NCI-H2029 (cell line): Measurements from ENCODE around the gene MAST4.

Experiments
- DNase-seq: peaks from one replicate; lab custom pipeline; 2025; lab: John Stamatoyannopoulos, UW

Gene MAST4

DNA sequence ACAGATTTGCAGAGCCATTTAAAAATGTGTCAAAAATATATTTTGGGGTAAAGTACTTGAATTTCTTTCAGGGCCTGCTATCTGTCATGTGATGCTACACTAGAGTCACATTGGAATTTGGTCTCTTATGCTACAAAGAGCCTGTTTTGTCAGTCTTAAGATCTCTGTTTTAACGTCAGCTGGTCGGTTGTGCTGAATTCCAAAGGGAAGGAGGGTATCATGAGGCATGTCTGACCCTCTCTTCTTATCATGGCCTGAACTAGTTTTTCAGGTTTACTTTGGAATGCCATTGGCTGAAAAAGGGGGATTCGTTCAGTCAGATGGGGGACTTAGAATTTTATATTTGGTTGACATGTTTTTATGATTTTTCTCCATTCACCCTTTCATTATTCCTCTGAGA is 309.8 kb downstream of the MAST4 start:
- DNase-seq: no peak

GRCh38 chr5:66908230-66908629 is 312.0 kb downstream of the MAST4 start:
- no peak for DNase-seq

DNA sequence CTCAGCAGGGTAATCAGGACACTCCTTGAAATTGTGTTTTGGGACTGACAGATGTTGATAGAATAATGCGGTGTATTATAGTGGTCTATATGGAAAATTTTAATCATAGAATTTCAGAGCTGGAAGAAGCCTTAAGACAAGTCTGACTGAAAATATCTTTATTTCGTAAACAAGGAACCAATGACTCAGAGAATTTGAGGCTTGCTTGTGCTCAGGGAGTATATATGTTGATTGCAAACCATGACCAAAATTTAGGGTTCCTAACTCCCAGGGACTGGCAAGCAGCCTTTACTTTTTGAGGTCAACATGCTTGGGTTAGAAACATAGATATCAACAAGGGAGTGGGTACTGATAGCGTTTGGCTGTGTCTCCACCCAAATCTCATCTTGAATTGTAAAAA is 313.2 kb downstream of the MAST4 start:
- DNase-seq: no peak

DNA sequence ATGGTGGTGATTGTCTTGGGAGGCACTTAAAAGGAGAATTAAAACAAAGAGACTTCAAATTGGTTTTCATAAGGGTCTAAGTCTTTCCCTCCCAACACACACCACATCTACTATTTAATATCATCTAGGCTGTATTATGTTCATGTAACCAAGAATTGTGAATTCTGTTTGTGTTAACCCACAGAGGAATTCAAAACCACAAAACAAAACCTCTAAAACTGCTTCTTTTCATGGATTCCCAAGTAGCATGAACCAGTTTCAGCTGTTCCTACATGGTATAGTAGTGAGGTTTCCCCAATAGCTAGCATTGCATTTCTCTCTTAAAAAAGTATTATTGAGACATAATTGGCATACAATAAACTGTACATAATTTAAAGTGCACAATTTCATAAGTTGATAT is 316.6 kb downstream of the MAST4 start:
- no peak for DNase-seq

DNA sequence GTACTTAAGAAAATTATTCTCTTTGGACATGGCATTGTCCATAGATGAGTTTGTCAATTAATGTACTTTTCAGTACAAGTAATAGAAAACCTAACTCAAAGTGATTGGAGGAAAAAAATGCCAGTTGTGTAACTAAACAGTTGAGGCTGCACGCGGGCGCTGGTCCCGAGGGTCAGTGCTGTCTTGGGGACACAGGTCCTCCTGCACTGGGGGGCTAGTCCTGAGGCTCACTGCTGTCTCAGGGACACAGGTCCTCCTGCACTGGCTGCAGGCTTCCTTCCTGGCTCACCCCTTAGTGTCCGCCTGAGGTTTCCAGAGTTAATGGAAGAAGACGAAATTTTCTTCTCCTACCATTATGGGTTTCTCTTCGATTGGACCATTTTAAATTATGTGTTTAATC is 319.3 kb downstream of the MAST4 start:
- no peak for DNase-seq

DNA sequence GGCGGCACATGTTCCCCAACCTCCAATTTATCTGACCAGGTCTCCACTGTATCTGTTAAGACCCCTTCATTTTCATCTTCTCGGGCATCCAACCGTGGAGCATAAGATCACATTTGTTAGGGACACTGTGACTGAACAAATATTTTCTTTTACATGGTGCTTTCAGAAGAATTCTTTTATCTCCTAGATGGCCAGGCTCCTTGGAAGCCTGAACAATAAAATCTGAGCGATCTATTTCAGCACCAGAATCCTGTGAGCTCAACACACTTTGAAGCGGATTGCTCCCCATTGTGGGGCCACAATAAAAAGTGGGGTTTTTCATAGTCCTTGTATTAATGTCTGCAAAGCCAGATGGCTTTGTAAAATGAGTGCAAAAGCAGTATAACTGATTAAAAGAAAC is 326.7 kb downstream of the MAST4 start:
- no peak for DNase-seq

DNA sequence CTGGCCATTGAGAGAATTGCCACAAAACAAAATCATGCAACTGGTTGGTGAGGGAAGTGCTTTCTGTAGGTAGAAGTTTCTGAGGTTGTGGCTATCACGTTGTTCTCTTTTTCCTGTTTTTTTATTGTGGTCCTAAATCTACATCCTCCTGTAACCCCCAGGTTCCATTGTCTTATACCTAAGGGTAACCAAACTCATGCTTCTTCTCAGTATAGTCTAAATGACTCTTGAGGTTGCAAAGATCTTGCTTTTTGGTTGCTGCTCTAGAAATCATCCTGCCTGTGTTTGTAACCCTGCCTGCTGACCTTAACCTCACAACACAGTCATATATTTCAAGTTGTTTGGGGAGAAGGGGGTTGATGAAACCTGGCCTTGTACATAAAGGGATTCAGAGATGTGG is 327.3 kb downstream of the MAST4 start:
- DNase-seq: no peak

- no peak for DNase-seq
Measured at GRCh38 chr5:66923922-66924321, 327.7 kb downstream of the MAST4 start.

DNA sequence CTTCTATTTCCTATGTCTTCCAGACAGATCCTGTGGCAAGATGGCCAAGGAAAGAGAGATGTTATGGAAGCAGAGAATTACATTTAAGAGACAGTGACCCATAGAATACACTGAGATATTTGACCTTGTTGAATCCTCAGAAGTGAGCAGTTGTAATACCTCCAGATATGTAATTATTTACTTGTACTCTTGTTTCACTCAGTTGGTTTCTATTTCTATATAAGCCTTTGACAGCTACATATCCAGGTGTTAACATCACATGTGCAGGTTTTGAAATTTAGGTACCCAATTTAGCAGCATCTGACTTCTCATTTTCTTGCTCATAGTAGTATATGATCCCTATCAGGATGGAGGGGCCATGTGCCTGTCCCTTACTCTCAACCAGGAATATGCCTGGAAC is 330.9 kb downstream of the MAST4 start:
- DNase-seq: no peak

- no peak for DNase-seq
Measured at GRCh38 chr5:66929281-66929680, 333.1 kb downstream of the MAST4 start.

- DNase-seq: no peak
Measured at GRCh38 chr5:66929995-66930394, 333.8 kb downstream of the MAST4 start.

GRCh38 chr5:66931651-66932050 is 335.5 kb downstream of the MAST4 start:
- no peak for DNase-seq

DNA sequence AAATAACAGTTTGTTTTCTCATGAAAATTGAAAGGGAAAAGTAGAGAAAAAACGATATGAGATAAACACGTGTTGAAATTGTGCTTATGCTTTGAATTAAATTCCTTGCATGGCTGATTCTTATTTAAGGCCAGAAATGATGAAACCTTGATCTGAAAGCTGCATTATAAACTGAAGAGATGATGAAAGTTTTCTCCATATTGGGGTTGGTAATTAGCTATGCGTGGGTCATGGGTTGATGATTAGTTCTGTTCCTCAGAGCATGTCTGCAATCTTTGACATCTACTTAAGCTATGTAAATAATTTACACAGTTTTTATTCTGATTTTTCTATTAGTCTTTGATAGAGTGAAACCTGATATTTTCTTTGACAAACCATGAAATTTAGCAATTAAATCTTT is 336.3 kb downstream of the MAST4 start:
- DNase-seq: no peak

DNA sequence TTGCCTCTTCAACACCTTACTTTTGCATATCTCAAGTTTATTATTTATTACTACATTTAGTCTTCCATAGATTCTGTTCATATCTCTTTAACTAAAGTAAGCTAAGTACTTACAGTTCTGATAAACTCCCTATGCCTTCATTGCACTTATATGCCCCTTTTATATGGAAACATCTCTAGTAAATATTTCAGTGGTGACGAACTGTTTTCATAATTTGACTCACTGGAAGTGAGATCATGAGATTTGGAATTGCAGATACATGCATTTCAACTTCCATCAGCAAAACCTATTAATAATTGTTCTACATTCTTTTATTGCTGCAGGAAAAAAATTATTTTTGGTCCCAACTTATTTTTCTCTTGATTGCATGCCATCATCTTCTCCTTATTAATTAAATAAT is 336.9 kb downstream of the MAST4 start:
- DNase-seq: no peak

DNA sequence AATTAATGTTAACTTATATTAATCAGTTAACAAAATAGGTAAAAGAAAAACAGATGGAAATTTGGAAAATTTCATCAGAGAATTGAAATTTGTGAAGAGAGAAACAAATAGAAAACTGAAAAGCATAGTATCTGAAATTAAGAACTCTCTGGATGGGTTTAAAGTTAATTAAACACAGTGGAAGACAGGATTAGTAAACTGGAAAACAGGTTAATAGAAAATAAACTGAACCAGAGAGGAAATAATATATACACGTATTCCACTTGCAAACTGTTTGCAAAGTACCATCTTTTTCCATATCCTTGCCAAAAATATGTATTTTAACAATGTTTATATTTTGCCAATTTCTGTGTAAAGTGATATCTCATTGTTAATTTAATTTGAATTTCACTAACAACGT is 342.9 kb downstream of the MAST4 start:
- DNase-seq: no peak

- no peak for DNase-seq
Measured at GRCh38 chr5:66945389-66946349, 349.5 kb downstream of the MAST4 start.

- DNase-seq: no peak
Measured at GRCh38 chr5:66947458-66947857, 351.3 kb downstream of the MAST4 start.

- DNase-seq: no peak
Measured at GRCh38 chr5:66949066-66949465, 352.9 kb downstream of the MAST4 start.

DNA sequence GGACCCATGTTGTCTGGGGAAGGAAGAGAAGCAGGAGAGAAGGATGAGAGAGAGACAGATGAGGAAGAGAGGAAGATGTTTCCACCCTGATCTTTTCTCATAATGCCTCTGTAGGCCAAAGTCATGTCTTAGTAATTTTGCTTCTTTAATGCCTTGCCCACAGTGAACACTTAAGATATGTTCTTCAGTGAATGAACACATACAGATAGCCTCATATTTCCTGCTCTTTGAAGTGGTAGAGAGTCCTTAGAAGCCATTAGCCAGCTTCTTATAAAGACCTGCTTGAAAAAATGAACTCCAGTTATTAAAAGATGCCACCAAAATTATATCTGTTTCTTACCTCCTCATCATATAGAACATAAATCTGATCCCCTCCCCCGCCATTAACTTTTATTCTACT is 356.0 kb downstream of the MAST4 start:
- no peak for DNase-seq

GRCh38 chr5:66956439-66956838 is 360.2 kb downstream of the MAST4 start:
- DNase-seq: no peak

DNA sequence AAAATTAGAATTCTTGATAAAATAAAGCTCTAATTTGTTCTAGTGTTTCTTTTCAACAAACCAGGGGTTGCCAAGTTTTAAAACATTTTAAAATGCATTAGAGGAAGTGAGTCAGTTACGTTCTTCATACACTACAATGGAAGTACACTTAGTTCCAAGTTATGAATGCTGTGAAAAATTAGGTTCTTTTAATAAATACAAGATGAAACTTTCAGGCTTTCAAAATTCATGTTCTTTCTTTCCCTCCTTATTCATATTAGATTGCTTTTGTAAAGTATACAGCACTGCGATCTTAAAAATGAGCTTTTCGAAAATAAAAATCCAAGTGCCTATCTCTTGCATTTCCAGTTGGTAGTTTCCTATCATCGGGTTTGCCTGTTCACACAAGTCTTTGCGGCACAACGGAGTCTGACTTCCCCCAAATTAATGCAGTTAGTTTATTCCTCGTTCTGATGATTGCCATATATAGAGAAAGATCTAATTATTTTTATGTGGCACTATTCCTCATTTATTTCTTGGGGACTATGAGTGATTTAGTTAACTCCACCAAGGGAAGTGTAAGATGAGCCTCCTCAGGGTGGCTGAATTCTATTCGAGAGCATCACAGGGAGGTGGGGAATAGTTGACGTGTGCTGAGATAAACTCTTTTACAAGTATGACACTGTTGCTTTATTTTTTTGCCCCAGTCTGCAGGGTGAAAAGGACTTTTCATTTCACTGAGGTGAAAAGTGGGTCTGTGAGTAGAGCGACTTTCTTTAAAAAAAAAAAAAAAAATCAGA is 362.2 kb downstream of the MAST4 start:
- DNase-seq: no peak

DNA sequence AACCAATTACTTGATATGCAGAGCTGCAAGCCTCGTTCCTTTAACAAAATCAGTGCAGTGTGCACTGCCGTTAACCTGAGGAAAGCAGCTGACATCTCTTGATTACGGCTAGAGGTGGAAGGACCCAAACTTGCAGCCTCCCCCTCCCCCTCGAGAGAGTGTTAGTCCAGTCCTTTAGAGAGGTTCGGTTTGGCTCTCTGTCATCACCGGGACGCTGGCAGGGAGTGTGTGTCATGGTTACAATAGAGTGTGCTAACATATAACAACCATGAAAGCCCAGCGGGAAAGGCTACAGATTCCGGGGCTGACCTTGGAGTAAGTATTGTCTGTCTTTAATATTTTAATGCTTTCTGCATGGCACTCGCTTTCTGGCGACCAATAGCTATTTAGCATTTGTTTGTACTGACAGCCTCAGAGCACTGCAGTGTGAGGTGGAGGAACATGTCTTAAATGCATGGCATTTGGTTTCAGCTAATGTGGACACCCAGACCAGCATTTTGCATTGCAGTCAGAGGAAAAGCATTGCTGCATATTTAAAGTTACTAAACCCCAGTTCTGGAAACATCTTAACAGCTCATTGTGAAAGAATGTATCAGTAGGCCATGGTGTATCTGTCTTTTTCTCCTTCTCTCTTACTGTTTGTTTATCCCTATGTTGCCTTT is 362.9 kb downstream of the MAST4 start:
- peak; percentile 47 for DNase-seq

DNA sequence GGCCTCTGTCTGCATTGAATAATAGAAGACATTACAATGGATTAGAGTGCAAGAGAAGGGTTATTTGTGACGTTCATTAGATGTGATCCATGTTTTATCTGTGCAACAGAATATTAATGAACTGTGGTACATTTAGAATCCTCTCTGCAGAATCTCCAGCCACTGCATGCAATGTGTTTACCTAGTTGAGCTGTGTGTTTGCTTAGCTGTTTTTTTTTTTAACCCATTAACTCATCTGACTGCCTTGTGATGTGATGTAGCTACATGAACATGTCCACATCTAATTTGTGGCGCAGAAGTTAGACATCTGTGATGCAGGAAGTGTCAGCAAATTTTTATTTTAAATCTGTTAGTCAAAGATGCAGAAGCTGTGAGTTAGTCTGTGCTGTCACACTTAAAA is 363.5 kb downstream of the MAST4 start:
- peak; percentile 56 for DNase-seq
